ENCODE data around the gene DLGAP1. TPM values are rescaled to one million over a fixed set of nuclear protein-coding genes. Genes with fewer than 3 reads are reported as not detected.

DLGAP1 gene
- total and polyA plus RNA-seq, 4 donors: 0.54 to 11.8 (median 3.1) TPM

GRCh38 chr18:3836483-3837335 lies 618.4 kb downstream of the DLGAP1 start:
- Histone ChIP-seq H3K27me3 (ENCODE audit: control insufficient read depth in 3 of 3, insufficient read depth in 3 of 3, low read length in 2 of 3) (no peaks in the 10 kb centered on the region), H3K36me3 (ENCODE audit: control insufficient read depth in 4 of 4, insufficient read depth in 4 of 4, low read length in 4 of 4) (no peaks in the 10 kb centered on the region), H3K4me3 (no peak overlapping the region), H3K9me3 (ENCODE audit: control insufficient read depth in 4 of 4, insufficient read depth in 3 of 4, low read length in 3 of 4) (no peaks in the 10 kb centered on the region), H3K4me1 (ENCODE audit: control insufficient read depth in 5 of 5, insufficient read depth in 5 of 5, low read length in 5 of 5) (no peaks in the 10 kb centered on the region), H3K9ac (ENCODE audit: insufficient read depth in 1 of 2, low read length in 2 of 2) (no peak overlapping the region), H3K27ac (ENCODE audit: low read depth in 1 of 2, low read length in 1 of 2) (no peak overlapping the region)
- no peak for ATAC-seq (ENCODE audit: insufficient read depth, low FRiP score)
- 73 to 78% methylated on average over 12 of the region's 12 CpGs for WGBS, 2 donors
- TF ChIP-seq CTCF (IDR thresholded peaks at IDR 0.05; ENCODE audit: control extremely low read depth, extremely low read depth): no peak
- no peak for DNase-seq

DNA sequence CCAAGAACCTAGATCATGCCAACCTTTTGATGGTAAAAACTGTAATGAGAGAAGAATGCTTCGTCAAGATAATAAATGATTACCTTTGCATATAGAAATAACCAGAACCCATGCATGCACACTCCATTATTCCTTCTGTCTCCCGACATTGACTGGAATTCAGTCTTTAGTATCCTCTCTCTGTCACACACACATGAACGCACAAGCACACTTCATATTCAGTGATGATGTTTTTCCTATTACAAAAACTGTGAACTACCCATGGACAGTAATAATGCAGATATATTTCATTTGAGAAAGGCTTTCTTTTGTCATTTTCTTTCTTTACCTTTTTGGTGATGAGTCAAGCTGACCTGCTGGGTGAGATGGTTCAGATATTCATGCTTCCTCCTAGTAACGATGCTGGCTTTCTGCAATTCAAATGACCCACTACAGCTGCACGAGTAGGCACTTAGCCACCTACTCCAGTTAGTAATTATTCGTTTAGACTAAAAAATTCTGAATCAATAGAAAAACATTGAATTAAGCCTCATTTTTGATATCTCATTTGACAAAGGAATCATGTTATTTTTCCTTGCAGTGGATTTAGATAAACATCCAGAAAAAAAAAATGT lies 623.0 kb downstream of the DLGAP1 start:
- H3K9me3 ChIP-seq (ENCODE audit: control insufficient read depth in 4 of 4, insufficient read depth in 3 of 4, low read length in 3 of 4): no peaks in the 10 kb centered on the region
- H3K4me3 ChIP-seq: no peak overlapping the region
- H3K27me3 ChIP-seq (ENCODE audit: control insufficient read depth in 3 of 3, insufficient read depth in 3 of 3, low read length in 2 of 3): no peaks in the 10 kb centered on the region
- H3K9ac ChIP-seq (ENCODE audit: insufficient read depth in 1 of 2, low read length in 2 of 2): no peak overlapping the region
- WGBS, 2 donors: 76% methylated on average over 6 of the region's 6 CpGs
- no peak for ATAC-seq (ENCODE audit: insufficient read depth, low FRiP score)
- H3K36me3 ChIP-seq (ENCODE audit: control insufficient read depth in 4 of 4, insufficient read depth in 4 of 4, low read length in 4 of 4): no peaks in the 10 kb centered on the region
- H3K4me1 ChIP-seq (ENCODE audit: control insufficient read depth in 5 of 5, insufficient read depth in 5 of 5, low read length in 5 of 5): no peaks in the 10 kb centered on the region
- H3K27ac ChIP-seq (ENCODE audit: low read depth in 1 of 2, low read length in 1 of 2): no peak overlapping the region
- no peak for DNase-seq
- no peak for TF ChIP-seq CTCF (IDR thresholded peaks at IDR 0.05; ENCODE audit: control extremely low read depth, extremely low read depth)

DNA sequence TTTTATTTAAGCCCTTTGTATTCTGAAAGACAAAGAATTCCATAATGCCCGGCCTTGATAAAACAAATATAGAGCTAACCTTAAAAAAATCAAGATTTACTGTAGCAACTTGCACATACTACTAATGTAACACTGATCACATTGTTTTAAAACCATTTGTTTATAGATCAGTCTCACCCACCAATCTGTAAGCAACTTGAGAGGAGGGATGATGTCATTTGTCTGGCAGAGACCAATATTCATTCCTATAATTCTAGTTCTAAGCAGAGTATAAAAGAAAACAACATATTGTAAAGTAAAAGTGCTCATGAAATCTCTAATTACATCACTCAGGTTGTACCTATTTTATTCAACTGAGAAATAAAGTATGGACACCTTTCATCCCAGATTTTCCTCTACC lies 624.5 kb downstream of the DLGAP1 start:
- no peak for TF ChIP-seq CTCF (IDR thresholded peaks at IDR 0.05; ENCODE audit: control extremely low read depth, extremely low read depth)
- Histone ChIP-seq H3K4me3 (no peak overlapping the region), H3K27ac (ENCODE audit: low read depth in 1 of 2, low read length in 1 of 2) (no peak overlapping the region), H3K4me1 (ENCODE audit: control insufficient read depth in 5 of 5, insufficient read depth in 5 of 5, low read length in 5 of 5) (no peaks in the 10 kb centered on the region), H3K9ac (ENCODE audit: insufficient read depth in 1 of 2, low read length in 2 of 2) (no peak overlapping the region), H3K9me3 (ENCODE audit: control insufficient read depth in 4 of 4, insufficient read depth in 3 of 4, low read length in 3 of 4) (no peaks in the 10 kb centered on the region), H3K27me3 (ENCODE audit: control insufficient read depth in 3 of 3, insufficient read depth in 3 of 3, low read length in 2 of 3) (no peaks in the 10 kb centered on the region), H3K36me3 (ENCODE audit: control insufficient read depth in 4 of 4, insufficient read depth in 4 of 4, low read length in 4 of 4) (no peaks in the 10 kb centered on the region)
- ATAC-seq (ENCODE audit: insufficient read depth, low FRiP score) (no peak), DNase-seq (no peak)
- 96 to 97% methylated on average over 1 of the region's 1 CpG for WGBS, 2 donors

All from lung (tissue), 12 donors.